ENCODE results near the gene PVALEF.

Gene PVALEF

DNA sequence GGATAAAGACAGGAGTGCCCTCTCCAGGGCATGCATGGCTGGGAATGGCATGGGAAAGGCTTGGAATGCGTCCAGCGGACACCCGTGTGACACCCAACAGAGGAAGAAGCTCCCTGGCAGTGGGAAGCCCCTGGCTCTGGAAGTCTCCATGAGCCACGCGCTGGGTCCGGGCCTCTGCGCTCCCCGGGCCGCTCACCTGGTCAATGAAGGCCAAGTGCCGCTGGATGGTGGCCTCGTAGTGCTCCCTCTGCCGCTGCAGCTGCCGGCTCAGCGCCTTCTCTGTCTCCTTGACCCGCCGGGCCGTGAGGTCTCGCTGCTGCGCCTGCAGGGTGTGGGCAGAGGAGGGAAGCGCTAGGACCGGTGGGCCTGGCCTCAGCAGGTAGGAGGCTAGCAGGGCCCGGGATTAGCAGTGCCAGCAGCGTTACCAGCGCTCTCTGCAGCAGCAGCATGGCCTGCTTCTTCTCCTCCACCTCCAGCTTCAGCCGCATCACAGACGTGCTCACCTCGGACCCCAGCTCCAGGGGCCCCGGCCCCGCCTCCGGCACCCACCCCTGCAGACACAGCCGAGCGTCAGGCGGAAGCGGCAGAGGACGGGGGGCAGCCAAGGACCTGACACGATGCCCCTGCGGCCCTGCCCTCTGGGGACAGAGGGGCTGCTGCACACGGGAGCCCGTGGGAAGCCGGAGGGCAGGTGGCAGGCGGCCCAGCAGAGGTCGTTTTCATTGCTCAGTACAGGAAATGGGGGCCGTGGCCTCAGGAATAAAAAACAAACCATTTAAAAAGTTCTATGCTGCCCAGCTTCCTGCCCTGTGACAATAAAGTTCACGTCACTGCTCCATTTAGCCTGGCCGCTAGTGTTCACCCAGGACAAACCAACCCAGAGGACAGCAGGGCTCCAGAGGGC is 31.4 kb downstream of the PVALEF start:
- no peak for DNase-seq
- no peak overlapping the region for H3K27ac Mint-ChIP-seq
- H3K36me3 Mint-ChIP-seq (ENCODE audit: low read depth) = peaks cover 16% of the 10 kb centered on the region
- no peaks in the 10 kb centered on the region for H3K4me1 Mint-ChIP-seq (ENCODE audit: low read depth)
- H3K4me3 Mint-ChIP-seq = no peak overlapping the region
- no peaks in the 10 kb centered on the region for H3K9me3 Mint-ChIP-seq
- H3K27me3 Mint-ChIP-seq = no peaks in the 10 kb centered on the region

DNA sequence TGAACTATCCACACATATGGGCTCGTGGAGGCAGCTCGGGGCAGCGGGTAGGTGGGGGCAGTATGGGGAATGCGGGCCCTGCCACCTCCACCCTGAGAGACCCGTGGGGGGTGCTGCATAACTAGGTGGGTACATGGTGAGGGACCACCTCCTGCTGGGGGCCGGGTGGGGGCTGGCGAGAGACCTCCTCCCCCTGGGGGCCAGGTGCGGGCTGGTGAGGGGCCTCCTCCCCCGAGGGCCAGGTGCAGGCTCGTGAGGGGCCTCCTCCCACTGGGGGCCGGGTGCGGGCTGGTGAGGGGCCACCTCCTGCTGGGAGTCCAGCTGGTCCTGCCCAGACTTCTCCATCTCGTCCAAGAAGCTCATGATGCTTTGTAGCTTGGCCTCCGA is 32.1 kb downstream of the PVALEF start:
- H3K27me3 Mint-ChIP-seq = no peaks in the 10 kb centered on the region
- peaks cover 19% of the 10 kb centered on the region for H3K36me3 Mint-ChIP-seq (ENCODE audit: low read depth)
- H3K4me3 Mint-ChIP-seq = no peak overlapping the region
- H3K4me1 Mint-ChIP-seq (ENCODE audit: low read depth) = no peaks in the 10 kb centered on the region
- H3K27ac Mint-ChIP-seq = no peak overlapping the region
- H3K9me3 Mint-ChIP-seq = no peaks in the 10 kb centered on the region
- no peak for DNase-seq

DNA sequence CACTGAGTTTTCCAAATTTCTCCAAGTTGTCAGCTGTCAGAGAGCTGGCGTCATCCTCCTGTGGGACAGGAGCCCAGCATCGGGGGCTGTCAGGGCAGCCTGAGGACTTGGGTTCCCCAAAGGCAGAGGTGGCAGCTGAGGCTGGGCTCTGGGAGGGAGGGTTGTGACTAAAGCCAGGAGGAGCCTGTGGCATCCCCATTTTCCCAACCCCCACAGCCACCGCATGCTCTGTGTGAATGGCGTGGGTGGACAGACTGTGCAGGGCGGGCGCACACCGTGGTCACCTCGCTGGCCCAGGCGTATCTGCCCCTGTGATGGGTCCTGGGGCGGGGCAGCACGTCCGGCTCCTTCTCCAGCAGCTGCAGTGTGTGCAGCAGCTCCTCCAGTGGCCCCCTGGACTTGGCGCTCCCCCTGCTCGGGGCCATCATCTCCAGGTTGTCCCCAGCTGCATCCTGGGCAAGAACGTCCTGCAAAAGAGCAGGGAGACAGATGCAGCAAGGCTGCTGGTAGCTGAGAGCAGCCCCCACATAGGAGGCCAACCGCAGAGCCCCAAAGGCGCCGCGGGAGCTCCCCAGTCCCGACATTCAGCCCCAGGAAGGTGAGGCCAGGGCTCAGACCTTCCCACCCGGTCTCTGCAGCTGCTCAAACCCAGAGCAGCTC is 32.7 kb downstream of the PVALEF start:
- Mint-ChIP-seq H3K4me3 (no peak overlapping the region), H3K9me3 (no peaks in the 10 kb centered on the region), H3K27me3 (no peaks in the 10 kb centered on the region), H3K27ac (no peak overlapping the region), H3K36me3 (ENCODE audit: low read depth) (peaks cover 20% of the 10 kb centered on the region), H3K4me1 (ENCODE audit: low read depth) (no peaks in the 10 kb centered on the region)
- no peak for DNase-seq

DNA sequence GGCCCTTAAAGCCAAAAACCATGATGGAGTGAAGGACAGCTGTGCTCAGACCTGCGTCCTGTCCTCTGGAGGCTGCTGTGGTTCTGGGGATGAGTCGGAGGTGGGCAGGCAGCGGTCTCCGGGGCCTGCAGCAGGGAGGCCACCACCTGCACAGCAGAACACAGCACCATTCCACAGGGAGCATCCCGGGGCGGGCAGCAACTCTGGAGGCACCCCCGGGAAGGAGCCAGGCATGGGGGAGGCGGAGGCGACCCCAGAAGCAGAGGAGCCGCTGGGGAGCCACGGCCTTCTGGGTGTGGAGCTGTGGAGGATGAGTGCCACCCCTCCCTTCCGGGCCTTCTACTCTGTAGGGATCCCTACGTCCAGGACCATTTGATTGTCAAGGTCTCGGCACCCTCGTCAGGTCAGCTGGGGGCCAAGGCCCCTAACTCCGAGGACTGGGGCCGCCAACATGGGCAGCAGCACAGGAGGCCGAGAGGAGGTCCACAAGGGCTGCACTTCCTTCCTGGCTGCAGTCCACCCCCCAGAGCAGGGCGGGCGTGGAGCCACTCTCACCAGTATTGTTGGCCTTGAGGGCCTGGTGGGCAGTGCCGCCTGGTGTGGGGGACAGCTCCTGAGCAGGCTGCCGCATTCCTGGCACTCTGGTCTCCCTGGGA is 33.6 kb downstream of the PVALEF start:
- DNase-seq = no peak
- Mint-ChIP-seq H3K27ac (no peak overlapping the region), H3K4me3 (no peak overlapping the region), H3K36me3 (ENCODE audit: low read depth) (peaks cover 20% of the 10 kb centered on the region), H3K4me1 (ENCODE audit: low read depth) (no peaks in the 10 kb centered on the region), H3K9me3 (no peaks in the 10 kb centered on the region), H3K27me3 (no peaks in the 10 kb centered on the region)

DNA sequence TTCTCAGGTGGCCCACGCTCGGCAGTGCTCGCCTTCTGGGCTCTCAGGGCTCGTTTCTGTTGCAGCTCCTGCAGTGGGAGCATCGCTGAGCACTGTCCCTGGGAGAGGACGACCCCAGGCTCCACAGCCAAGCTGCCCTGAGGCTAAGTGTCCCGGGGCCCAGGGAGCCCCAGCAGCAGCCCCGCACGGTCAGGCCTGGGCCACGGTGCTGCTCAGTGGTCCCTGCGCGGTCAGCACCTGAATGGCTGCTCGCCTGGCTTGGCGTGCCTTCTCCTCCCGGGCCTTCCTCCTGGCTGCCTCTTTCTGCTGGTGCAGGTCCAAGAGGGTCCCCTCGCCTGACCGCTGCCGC is 34.1 kb downstream of the PVALEF start:
- H3K9me3 Mint-ChIP-seq = no peaks in the 10 kb centered on the region
- H3K4me3 Mint-ChIP-seq = no peak overlapping the region
- H3K27me3 Mint-ChIP-seq = no peaks in the 10 kb centered on the region
- H3K36me3 Mint-ChIP-seq (ENCODE audit: low read depth) = peaks cover 21% of the 10 kb centered on the region
- no peak overlapping the region for H3K27ac Mint-ChIP-seq
- no peak for DNase-seq
- no peaks in the 10 kb centered on the region for H3K4me1 Mint-ChIP-seq (ENCODE audit: low read depth)

DNA sequence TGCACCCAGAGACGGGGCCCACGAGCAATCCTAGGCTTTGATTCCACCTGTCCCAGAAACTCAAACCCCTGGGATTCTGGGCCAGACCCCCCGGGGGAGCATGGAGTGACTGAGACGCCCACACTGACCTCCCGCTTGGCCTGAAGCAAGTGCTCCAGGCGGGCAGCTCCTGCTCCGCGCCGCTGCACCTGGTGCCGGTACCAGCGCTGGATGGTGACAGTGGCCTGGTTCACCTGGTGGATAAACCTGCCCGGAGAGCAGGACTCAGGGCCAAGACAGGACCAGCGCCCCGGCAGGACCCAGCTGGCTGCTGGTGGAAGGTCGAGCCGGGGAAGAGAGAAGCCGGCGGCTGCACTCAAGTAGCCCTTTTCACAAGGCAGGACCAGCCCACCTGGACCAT is 34.9 kb downstream of the PVALEF start:
- H3K4me1 Mint-ChIP-seq (ENCODE audit: low read depth) = no peaks in the 10 kb centered on the region
- H3K36me3 Mint-ChIP-seq (ENCODE audit: low read depth) = peaks cover 18% of the 10 kb centered on the region
- no peak overlapping the region for H3K4me3 Mint-ChIP-seq
- no peak for DNase-seq
- H3K27me3 Mint-ChIP-seq = no peaks in the 10 kb centered on the region
- no peaks in the 10 kb centered on the region for H3K9me3 Mint-ChIP-seq
- H3K27ac Mint-ChIP-seq = no peak overlapping the region

DNA sequence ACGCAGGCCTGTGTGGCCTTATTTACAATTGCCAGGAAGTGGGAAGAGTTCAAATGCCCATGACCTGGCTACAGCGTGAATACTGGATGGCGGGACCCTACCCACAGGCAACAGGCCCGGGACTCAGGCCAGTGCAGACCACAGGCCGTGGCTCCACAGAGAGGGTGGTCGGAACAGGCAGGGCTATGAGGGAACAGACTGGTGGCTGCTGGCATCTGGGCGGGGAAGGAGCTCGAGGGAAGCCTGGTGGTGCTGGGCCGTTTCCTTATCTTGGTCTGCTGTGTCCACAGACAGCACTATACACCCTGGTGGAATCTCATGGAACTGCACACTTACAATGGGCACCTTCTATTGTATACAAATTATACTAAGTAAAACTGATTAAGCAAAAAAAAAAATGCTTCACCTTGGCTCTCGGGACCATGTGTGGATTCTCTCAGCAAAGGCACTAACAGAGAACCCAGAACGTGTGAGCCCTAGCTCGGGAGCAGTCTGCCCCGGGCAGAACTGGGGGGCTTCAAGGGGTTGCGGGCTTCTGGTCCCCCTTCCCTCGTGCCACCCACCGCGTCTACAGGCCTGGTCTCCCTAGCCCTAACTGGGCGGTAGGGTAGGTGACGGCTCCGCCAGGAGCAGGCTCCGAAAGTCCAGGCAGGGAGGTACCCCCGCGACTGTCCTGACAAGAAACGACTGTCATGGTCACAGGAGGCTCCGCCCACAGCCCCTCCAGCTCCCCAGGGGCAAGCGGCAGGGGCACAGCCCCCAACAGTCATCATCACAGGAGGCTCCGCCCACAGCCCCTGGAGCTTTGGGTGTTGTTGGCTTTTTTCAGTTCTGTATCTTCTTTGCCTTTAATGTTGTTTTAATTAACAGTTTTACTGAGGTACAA is 35.6 kb downstream of the PVALEF start:
- Mint-ChIP-seq H3K27ac (no peak overlapping the region), H3K9me3 (no peaks in the 10 kb centered on the region), H3K4me1 (ENCODE audit: low read depth) (no peaks in the 10 kb centered on the region), H3K27me3 (no peaks in the 10 kb centered on the region), H3K36me3 (ENCODE audit: low read depth) (peaks cover 18% of the 10 kb centered on the region), H3K4me3 (no peak overlapping the region)
- DNase-seq = no peak

DNA sequence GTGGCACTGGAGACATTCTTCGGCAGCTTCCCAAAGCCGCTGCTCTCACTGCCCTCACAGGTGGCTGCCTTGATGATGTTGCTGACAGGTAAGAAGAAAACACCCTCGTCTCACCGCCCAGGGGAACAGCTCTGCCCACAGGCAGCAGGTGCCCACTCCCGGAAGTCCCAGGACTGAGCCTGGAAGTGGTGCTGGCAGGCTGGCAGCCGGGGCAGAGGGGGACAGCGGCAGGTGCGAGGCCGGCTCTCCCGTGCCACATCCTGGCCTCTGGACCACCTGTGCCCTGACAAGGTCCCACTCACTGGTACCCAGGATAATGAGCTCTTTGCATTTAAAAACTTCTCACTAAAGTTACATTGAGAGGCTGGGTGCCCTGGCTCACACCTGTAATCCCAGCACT is 37.0 kb downstream of the PVALEF start:
- H3K36me3 Mint-ChIP-seq (ENCODE audit: low read depth) = peaks cover 23% of the 10 kb centered on the region
- no peaks in the 10 kb centered on the region for H3K4me1 Mint-ChIP-seq (ENCODE audit: low read depth)
- DNase-seq = no peak
- H3K4me3 Mint-ChIP-seq = no peak overlapping the region
- H3K9me3 Mint-ChIP-seq = no peaks in the 10 kb centered on the region
- H3K27me3 Mint-ChIP-seq = no peaks in the 10 kb centered on the region
- no peak overlapping the region for H3K27ac Mint-ChIP-seq

DNA sequence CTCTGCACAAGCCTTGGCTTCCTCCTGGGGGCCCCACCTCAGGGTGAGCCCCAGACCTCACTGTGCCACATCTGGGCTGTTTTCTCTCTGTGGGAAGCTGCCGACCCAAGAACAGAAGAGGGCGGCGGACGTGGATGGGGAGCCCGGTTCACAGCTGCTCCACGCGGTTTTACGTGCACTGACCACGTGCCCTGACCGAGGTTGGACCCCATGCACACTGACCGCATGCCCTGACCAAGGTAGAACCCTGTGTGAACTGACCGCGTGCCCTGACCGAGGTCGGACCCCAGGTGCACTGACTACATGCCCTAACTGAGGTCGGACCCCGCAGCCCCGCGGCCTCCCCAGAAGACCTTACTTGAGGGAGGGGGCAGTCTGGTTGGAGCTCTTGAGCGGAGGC is 37.8 kb downstream of the PVALEF start:
- peaks cover 20% of the 10 kb centered on the region for H3K36me3 Mint-ChIP-seq (ENCODE audit: low read depth)
- no peaks in the 10 kb centered on the region for H3K27me3 Mint-ChIP-seq
- no peak for DNase-seq
- no peak overlapping the region for H3K27ac Mint-ChIP-seq
- H3K9me3 Mint-ChIP-seq = no peaks in the 10 kb centered on the region
- no peak overlapping the region for H3K4me3 Mint-ChIP-seq
- H3K4me1 Mint-ChIP-seq (ENCODE audit: low read depth) = no peaks in the 10 kb centered on the region

DNA sequence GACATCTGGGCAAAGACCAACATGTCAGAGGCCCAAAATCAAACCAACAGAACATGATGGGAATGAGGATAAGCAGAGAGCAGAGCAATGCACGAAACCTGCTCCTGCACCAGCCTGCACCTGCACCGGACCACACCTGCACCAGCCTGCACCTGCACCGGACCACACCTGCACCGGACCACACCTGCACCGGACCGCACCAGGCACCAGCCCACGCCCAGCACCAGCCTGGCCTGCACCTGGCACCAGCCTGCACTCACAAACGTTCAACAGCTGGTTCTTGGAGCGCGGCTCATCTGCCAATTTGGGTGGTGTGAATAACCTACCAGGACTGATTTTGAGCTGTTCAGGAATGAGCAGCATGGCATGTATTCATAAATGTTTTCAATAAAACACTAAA is 39.3 kb downstream of the PVALEF start:
- no peak overlapping the region for H3K4me3 Mint-ChIP-seq
- H3K27me3 Mint-ChIP-seq = no peaks in the 10 kb centered on the region
- no peak overlapping the region for H3K27ac Mint-ChIP-seq
- DNase-seq = no peak
- no peaks in the 10 kb centered on the region for H3K4me1 Mint-ChIP-seq (ENCODE audit: low read depth)
- peaks cover 16% of the 10 kb centered on the region for H3K36me3 Mint-ChIP-seq (ENCODE audit: low read depth)
- H3K9me3 Mint-ChIP-seq = no peaks in the 10 kb centered on the region

DNA sequence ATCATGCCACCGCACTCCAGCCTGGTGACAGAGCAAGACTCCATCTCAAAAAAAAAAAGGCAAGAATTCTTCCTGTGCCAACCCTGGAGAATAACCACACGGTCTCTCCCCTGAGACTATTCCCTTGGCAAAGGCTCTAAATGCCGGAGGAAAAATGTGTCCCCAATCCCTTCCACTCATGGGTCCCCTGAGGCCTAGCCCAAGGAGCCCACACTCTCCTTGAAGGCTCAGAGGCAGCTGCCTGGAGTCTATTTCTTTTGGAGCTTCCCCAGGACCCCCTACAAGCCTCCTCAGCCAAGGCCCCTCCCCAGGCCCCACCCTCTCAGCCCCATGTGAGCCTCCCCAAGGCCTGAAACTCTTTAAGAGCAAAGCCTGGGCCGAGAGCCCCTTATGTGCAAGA is 40.9 kb downstream of the PVALEF start:
- peaks cover 16% of the 10 kb centered on the region for H3K36me3 Mint-ChIP-seq (ENCODE audit: low read depth)
- no peaks in the 10 kb centered on the region for H3K27me3 Mint-ChIP-seq
- no peaks in the 10 kb centered on the region for H3K4me1 Mint-ChIP-seq (ENCODE audit: low read depth)
- no peak for DNase-seq
- no peaks in the 10 kb centered on the region for H3K9me3 Mint-ChIP-seq
- no peak overlapping the region for H3K27ac Mint-ChIP-seq
- no peak overlapping the region for H3K4me3 Mint-ChIP-seq

DNA sequence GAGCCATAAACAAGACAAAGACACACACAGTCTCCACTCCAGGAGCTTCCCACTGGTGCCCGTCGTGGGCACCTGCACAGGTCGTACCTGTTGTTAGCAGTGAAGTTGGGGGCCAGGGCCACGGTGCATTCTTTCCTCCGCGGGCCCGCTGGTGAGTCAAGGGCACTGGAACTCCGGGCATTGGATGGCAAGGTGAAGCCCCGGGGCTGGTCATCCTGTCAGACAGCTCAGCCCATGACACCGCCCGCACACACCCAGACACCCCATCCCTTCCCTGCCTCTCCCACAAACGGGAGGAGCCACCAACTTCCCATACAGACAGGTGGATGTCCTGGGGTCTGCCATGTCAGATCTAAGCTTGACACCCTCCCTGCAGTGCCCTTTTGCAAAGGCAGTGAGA is 41.4 kb downstream of the PVALEF start:
- DNase-seq = no peak
- H3K36me3 Mint-ChIP-seq (ENCODE audit: low read depth) = peaks cover 13% of the 10 kb centered on the region
- no peaks in the 10 kb centered on the region for H3K4me1 Mint-ChIP-seq (ENCODE audit: low read depth)
- H3K4me3 Mint-ChIP-seq = no peak overlapping the region
- H3K27ac Mint-ChIP-seq = no peak overlapping the region
- no peaks in the 10 kb centered on the region for H3K9me3 Mint-ChIP-seq
- no peaks in the 10 kb centered on the region for H3K27me3 Mint-ChIP-seq

DNA sequence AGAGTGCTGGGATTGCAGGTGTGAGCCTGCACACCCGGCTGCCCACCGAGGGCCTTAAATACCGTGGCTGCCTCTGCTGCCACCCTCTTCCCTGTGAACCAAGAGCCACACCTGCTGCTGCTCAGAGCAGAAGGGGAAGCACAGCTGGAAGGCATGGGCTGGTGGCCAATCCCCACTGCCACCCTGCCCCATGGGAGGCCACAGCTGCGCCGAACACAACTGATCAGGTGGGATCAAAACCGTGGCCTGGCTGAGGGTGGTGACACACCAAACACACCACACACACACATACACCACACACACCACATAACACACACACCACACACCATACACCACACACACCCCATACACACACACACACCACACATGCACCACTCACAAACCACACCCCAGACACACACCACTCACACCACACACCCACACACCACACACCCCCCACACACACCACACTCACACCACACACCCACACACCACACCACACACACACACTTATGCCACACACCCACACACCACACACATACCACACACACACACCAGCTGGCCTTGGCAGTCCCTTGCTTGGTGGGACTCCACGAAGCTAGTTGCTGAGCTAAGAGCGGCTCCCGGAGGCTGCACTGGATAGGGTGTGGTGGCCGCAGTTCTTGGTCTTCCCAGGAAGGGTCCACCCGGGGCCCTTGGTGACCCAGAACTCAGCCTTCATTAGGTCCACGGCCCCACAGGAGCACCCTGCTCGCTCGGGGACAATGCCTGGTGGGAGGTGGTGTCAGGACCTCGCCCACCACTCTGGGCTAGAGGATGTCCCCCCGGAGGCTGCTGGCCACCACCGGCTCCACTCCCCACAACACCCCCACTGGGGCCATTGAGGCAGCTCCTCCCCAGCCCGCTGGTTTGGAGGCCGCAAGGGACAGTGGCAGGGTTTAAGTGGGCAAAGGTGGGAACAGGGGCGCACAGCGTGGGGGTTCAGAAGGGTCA is 42.6 kb downstream of the PVALEF start:
- H3K9me3 Mint-ChIP-seq = no peaks in the 10 kb centered on the region
- H3K27me3 Mint-ChIP-seq = no peaks in the 10 kb centered on the region
- H3K4me3 Mint-ChIP-seq = no peak overlapping the region
- H3K36me3 Mint-ChIP-seq (ENCODE audit: low read depth) = peaks cover 8% of the 10 kb centered on the region
- no peaks in the 10 kb centered on the region for H3K4me1 Mint-ChIP-seq (ENCODE audit: low read depth)
- no peak overlapping the region for H3K27ac Mint-ChIP-seq
- DNase-seq = no peak

Measured in activated T-cell treated with anti-CD3 and anti-CD28 coated beads, Interleukin-2, amount 50 U/mL, for 24 hours (primary cell).